Astrocyte of the cerebellum (primary cell): Measurements from ENCODE around the gene RAB44.

Experiments
- DNase-seq: peaks from one replicate; pipeline ENCODE4 v3.0.0-alpha.2; 2011; ENCODE audit warnings: low read depth
- H3K4me3 ChIP-seq: 2 replicates; pipeline ENCODE4 v1.5.1; 2011; ENCODE audit warnings: mild to moderate bottlenecking, low read depth, low read length, moderate library complexity
- in situ Hi-C: cut with HindIII; loops from 2 replicates; pipeline ENCODE4 v1.10.0; 2017; ENCODE audit warnings: low sequenced_read_pairs
- TF ChIP-seq, protein P1 (sequence below): IDR thresholded peaks from 2 replicates; pipeline ENCODE4 v1.5.1; 2012; ENCODE audit warnings: low read length, low read depth, moderate library complexity, mild to moderate bottlenecking; ENCODE audit errors: missing control alignments

RAB44 gene

DNA sequence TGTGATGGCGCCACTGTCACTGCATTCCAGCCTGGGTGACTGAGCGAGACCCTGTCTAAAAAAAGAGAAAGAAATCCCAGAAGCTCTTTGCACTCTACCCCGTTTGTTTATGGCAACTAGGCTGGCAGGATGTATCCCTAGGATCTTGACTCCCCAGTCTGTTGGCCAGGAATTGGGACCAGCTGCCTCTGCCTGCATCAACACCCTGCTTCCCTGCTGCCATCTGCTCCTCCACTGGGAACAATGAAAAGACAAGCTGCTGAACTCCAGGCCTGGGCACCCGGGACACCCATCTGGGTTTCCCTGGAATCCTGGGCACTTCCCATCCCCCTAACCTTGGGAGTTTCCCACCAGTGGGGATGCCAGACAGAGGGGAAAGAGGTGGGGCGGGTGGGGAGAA lies 76.7 kb downstream of the RAB44 start:
- H3K4me3 ChIP-seq = no peak overlapping the region
- in situ Hi-C loops = no loop called here
- DNase-seq = no peak
- TF ChIP-seq, protein P1, sequence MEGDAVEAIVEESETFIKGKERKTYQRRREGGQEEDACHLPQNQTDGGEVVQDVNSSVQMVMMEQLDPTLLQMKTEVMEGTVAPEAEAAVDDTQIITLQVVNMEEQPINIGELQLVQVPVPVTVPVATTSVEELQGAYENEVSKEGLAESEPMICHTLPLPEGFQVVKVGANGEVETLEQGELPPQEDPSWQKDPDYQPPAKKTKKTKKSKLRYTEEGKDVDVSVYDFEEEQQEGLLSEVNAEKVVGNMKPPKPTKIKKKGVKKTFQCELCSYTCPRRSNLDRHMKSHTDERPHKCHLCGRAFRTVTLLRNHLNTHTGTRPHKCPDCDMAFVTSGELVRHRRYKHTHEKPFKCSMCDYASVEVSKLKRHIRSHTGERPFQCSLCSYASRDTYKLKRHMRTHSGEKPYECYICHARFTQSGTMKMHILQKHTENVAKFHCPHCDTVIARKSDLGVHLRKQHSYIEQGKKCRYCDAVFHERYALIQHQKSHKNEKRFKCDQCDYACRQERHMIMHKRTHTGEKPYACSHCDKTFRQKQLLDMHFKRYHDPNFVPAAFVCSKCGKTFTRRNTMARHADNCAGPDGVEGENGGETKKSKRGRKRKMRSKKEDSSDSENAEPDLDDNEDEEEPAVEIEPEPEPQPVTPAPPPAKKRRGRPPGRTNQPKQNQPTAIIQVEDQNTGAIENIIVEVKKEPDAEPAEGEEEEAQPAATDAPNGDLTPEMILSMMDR = no peak

DNA sequence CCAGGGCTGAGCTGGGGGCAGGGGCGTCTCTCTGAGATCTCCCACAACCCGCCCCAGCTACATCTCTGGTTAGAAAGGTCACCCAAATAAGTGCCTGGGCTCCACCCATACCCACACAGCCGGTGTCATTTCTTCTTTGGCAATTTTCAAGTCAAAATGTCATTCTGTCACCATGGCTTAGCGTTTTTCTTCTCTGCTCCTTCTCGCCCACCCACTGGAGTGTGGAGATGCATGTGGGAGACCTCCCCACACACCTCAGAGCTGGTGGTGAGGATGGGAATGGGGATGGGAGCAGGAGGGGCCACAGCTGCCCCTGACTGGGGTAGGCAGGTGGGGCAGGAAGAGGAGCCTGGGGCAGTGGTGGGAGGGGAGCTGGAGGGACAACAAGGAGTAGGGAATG lies 78.5 kb downstream of the RAB44 start:
- H3K4me3 ChIP-seq = no peak overlapping the region
- TF ChIP-seq, protein P1 = no peak
- in situ Hi-C loops = no loop called here
- no peak for DNase-seq

DNA sequence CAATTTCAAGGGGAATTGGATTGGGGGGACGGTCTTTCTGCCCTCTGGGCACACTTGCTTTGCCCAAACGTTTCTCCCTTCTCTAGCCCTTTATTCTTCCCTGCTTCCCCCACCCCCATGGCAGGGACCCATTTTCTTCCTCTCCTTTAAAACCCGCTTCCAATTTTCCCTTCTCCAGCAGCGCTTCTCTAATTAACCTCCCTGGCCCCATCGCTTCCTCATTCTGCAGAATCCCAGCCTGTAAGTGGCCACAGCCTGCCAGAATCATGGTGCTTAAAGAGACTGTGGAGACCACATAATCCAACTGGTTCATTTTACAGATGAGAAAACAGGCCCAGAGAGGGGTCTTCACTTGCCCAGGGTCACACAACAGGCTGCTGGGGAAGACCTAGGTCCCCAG lies 80.2 kb downstream of the RAB44 start:
- DNase-seq = no peak
- no peak overlapping the region for H3K4me3 ChIP-seq
- TF ChIP-seq, protein P1 = no peak
- in situ Hi-C loops = no loop called here

DNA sequence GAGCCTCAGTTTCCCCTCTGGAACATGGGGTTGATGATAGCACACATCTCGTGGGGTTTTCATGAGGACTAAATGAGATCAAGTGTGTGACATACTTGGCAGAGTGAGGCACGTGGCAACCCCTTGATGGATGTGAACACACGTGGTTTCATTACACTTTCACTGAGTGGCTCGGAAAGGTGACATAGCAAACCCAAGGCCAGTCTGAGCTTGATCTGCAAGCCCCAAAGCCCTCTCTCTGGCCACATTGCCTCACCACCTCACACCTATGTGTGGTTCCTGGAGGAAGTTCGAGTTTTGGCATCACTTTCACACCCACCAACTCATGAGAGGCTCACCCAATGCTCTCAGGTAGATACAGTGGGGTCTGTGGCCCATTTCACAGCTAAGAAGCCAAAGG lies 81.6 kb downstream of the RAB44 start:
- no peak for DNase-seq
- TF ChIP-seq, protein P1 = no peak
- no peak overlapping the region for H3K4me3 ChIP-seq
- in situ Hi-C loops = no loop called here

DNA sequence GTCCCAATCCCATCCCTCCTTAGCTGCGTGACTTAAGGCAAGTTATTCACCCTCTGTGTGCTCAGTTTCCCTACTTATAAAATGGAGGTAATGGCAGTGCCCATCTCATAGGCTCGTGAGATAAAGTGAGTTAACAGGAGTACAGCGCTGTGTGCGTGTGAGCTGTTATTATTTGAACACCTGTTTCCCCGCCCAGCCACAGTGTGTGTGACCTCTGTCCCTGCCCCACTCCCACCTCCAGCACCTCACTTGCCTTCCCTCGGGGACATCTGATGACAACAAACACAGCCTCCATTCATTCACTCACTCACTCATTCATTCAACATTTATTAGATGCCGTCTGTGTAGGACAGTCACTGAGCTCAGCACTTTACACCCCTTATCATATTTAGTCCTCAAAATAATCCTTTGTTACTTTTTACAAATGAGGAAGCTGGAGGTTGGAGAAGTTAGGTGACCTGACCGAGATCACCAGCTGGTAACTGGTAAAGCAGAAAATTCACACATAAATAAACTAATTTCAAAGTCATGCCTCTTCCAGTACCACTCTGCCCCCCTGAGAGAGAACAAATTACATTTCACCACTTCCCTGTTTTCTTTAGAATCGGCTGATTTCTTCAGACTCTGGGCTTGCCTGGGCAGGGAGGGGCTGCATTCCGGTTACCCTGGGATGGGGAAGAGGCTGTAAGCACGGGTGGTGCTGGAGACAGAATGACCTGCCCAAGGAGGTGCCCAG lies 83.0 kb downstream of the RAB44 start:
- H3K4me3 ChIP-seq = no peak overlapping the region
- no peak for DNase-seq
- in situ Hi-C loops = no loop called here
- TF ChIP-seq, protein P1 = no peak

DNA sequence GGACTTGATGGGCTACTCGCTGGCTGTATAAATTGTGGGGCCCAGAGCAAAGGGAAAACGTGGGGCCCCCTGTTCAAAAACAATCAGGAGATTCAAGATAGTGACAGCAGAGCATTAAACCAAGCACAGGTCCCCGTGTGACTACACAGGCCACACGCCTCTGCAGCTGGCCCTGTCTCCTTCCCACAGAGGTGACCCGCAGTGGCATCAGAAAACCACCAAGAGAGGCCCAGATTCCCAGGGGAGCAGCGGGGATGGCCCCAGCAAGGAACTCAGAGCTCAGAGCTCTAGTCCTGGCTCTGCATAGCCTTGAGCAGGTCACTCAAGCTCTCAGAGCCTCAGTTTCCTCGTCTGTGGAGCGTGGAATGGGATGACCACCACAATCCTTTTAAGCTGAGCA lies 84.0 kb downstream of the RAB44 start:
- in situ Hi-C loops = no loop called here
- TF ChIP-seq, protein P1 = no peak
- no peak overlapping the region for H3K4me3 ChIP-seq
- no peak for DNase-seq
